OCI-LY7 (cell line): ENCODE measurements around the gene MOB3A. TPM values are rescaled to one million over a fixed set of nuclear protein-coding genes. Genes with fewer than 3 reads are reported as not detected.
A peak's percentile ranks its signal among the peaks of the same experiment; 100 is the strongest.

Experiments used
- BruUV-seq: library from RNA; stranded (reverse); fragments of 400-500 nt; replicated peaks from 2 replicates; lab custom pipeline; 2021; lab: Mats Ljungman, UMichigan
- CTCF ChIA-PET: fragments of 300-600 bp; sonication (Branson Sonifier 250); formaldehyde crosslinking; loops from one replicate; lab custom pipeline; 2022; ENCODE audit warnings: antibody characterized with exemption; ENCODE audit not compliant: unreplicated experiment; lab: Charles Lee
- POLR2A ChIA-PET: fragments of 300-600 bp; sonication (Branson Sonifier 250); formaldehyde crosslinking; loops from one replicate; lab custom pipeline; 2022; ENCODE audit warnings: antibody characterized with exemption; lab: Charles Lee
- DNase-seq: peaks from one replicate; pipeline ENCODE4 v3.0.0-alpha.2; 2015; ENCODE audit warnings: low spot score
- H2AFZ ChIP-seq: fragments of 200-600 bp; sonication (generic), shearing (Covaris generic); 2 replicates; pipeline ENCODE4 v1.6.1; 2014; ENCODE audit warnings: mild to moderate bottlenecking, antibody characterized with exemption, low read length, moderate library complexity
- H3K27ac ChIP-seq: fragments of 200-600 bp; sonication (generic); 2 replicates; pipeline ENCODE4 v1.5.1; 2014; ENCODE audit warnings: mixed run types, low read depth, mild to moderate bottlenecking, moderate library complexity, low read length, inconsistent platforms; ENCODE audit not compliant: poor library complexity, severe bottlenecking
- H3K36me3 ChIP-seq: fragments of 200-600 bp; sonication (generic); 2 replicates; pipeline ENCODE4 v1.6.1; 2014; ENCODE audit warnings: mild to moderate bottlenecking, antibody characterized with exemption, low read length, moderate library complexity, mixed read lengths; ENCODE audit not compliant: insufficient read depth
- H3K4me1 ChIP-seq: fragments of 200-600 bp; sonication (generic); 2 replicates; pipeline ENCODE4 v1.5.1; 2014; ENCODE audit warnings: mild to moderate bottlenecking, low read length; ENCODE audit not compliant: insufficient read depth, poor library complexity, severe bottlenecking
- H3K4me2 ChIP-seq: fragments of 200-600 bp; sonication (generic); 2 replicates; pipeline ENCODE4 v1.6.1; 2014; ENCODE audit warnings: mild to moderate bottlenecking, low read length
- H3K4me3 ChIP-seq: fragments of 200-600 bp; sonication (generic); 2 replicates; pipeline ENCODE4 v1.5.1; 2014; ENCODE audit warnings: mild to moderate bottlenecking, low read depth, low read length; ENCODE audit not compliant: poor library complexity, severe bottlenecking
- H3K79me2 ChIP-seq: fragments of 200-600 bp; sonication (generic); 2 replicates; pipeline ENCODE4 v1.6.1; 2016; ENCODE audit warnings: low read depth, mild to moderate bottlenecking, low read length, moderate library complexity, mixed read lengths; ENCODE audit not compliant: insufficient read depth
- H3K9me2 ChIP-seq: fragments of 200-600 bp; sonication (generic); 2 replicates; pipeline ENCODE4 v1.6.1; 2016; ENCODE audit warnings: mild to moderate bottlenecking, low read length, mixed read lengths; ENCODE audit not compliant: insufficient read depth
- H3K9me3 ChIP-seq: fragments of 200-600 bp; sonication (generic); 2 replicates; pipeline ENCODE4 v1.6.1; 2014; ENCODE audit warnings: mild to moderate bottlenecking, mixed run types, low read length, mixed read lengths
- H4K20me1 ChIP-seq: fragments of 200-600 bp; sonication (generic); 2 replicates; pipeline ENCODE4 v1.6.1; 2014; ENCODE audit warnings: mild to moderate bottlenecking, antibody characterized with exemption, low read length, moderate library complexity, mixed read lengths; ENCODE audit not compliant: insufficient read depth
- CTCF ChIP-seq: fragments of 200-600 bp; sonication (generic); conservative IDR thresholded peaks from 2 replicates; pipeline ENCODE4 v1.5.1; 2014; ENCODE audit warnings: mild to moderate bottlenecking, antibody characterized with exemption, low read length, moderate library complexity, mixed read lengths
- EZH2phosphoT487 ChIP-seq: fragments of 200-600 bp; sonication (generic); IDR thresholded peaks from 2 replicates; pipeline ENCODE4 v1.6.1; 2018; ENCODE audit warnings: low read depth, borderline replicate concordance, mild to moderate bottlenecking, mixed run types, antibody characterized with exemption, low read length, moderate library complexity, mixed read lengths
- intact Hi-C: fragments of 100-400 bp; cut with micrococcal nuclease; formaldehyde crosslinking; loops from one replicate; pipeline ENCODE4 v1.10.0; 2022; ENCODE audit not compliant: unreplicated experiment
- total RNA-seq, 2 experiments: library from RNA; depleted of rRNA in 1 of 2; stranded (reverse); fragments of >200 nt in 1 of 2; shearing (Covaris generic) in 1 of 2; gene quantifications; 2 replicates each; pipeline ENCODE4 v1.2.3, GENCODE V29; 2014 to 2022

The MOB3A gene
- total RNA-seq, 2 experiments from 2014 or later, result 54.6 to 111 TPM

GRCh38 chr19:2044709-2045500, 51.2 kb downstream of the MOB3A start:
- Histone ChIP-seq H3K27ac (peak overlapping the region; percentile 68), H3K4me3 (no peak overlapping the region), H3K4me1 (peaks cover 58% of the 10 kb centered on the region), H3K4me2 (no peak overlapping the region), H3K36me3 (peaks cover 79% of the 10 kb centered on the region), H2AFZ (no peak overlapping the region), H3K9me3 (no peaks in the 10 kb centered on the region), H3K9me2 (no peaks in the 10 kb centered on the region), H4K20me1 (0 out of 2 replicates have a peak, but pooled peaks cover 6% of the 10 kb centered on the region), H3K79me2 (peaks cover 25% of the 10 kb centered on the region)
- no TSS peak for BruUV-seq
- intact Hi-C loops, result no loop called here
- no peak for DNase-seq
- TF ChIP-seq EZH2phosphoT487 (no peak), CTCF (no peak)
- ChIA-PET POLR2A (no interaction called here), CTCF (no interaction called here)

GRCh38 chr19:2043961-2044708, 52.0 kb downstream of the MOB3A start:
- H4K20me1 ChIP-seq, result no peaks in the 10 kb centered on the region

More at GRCh38 chr19:2043961-2044708, 52.0 kb downstream of the MOB3A start:
- no peaks in the 10 kb centered on the region for H3K9me3 ChIP-seq
- peaks cover 85% of the 10 kb centered on the region for H3K36me3 ChIP-seq
- peak overlapping the region; percentile 8; the same call in 1 of the 2 replicates for H3K4me2 ChIP-seq
- BruUV-seq, result no TSS peak
- peaks cover 51% of the 10 kb centered on the region for H3K4me1 ChIP-seq
- CTCF ChIA-PET, result no interaction called here
- POLR2A ChIA-PET, result interaction anchor here (0.6 kb wide), 1 partner anchor 162 kb away, joined by 3 read pairs; no protein-coding TSS in a partner anchor
- no peak overlapping the region for H3K4me3 ChIP-seq
- no peak overlapping the region for H2AFZ ChIP-seq
- intact Hi-C loops, result no loop called here
- no peak for TF ChIP-seq EZH2phosphoT487
- no peak; the same call in 1 of the 2 replicates for TF ChIP-seq CTCF
- peaks cover 17% of the 10 kb centered on the region for H3K79me2 ChIP-seq
- no peaks in the 10 kb centered on the region for H3K9me2 ChIP-seq
- DNase-seq, result peak; percentile 46
- H3K27ac ChIP-seq, result peak overlapping the region; percentile 68
